Nephron (organoid): Measurements from ENCODE around the gene B3GLCT.

Source experiments
- H3K27ac Mint-ChIP-seq, 3 experiments: 2 replicates each; pipeline ENCODE4 v1.8.0; 2020; ENCODE audit warnings: mixed read lengths in 3 of 3, mild to moderate bottlenecking in 2 of 3, moderate library complexity in 1 of 3
- H3K27me3 Mint-ChIP-seq: 2 replicates; pipeline ENCODE4 v1.8.0; 2021; ENCODE audit warnings: low read depth, mild to moderate bottlenecking, moderate library complexity, mixed read lengths
- H3K36me3 Mint-ChIP-seq: 2 replicates; pipeline ENCODE4 v1.8.0; 2020; ENCODE audit warnings: low read depth, mixed read lengths
- H3K4me1 Mint-ChIP-seq: 2 replicates; pipeline ENCODE4 v1.8.0; 2020; ENCODE audit warnings: mixed read lengths
- H3K4me3 Mint-ChIP-seq, 3 experiments: 2 replicates each; pipeline ENCODE4 v1.8.0; 2020; ENCODE audit warnings: mild to moderate bottlenecking in 3 of 3, mixed read lengths in 3 of 3, moderate library complexity in 2 of 3
- H3K9me3 Mint-ChIP-seq: 2 replicates; pipeline ENCODE4 v1.8.0; 2020; ENCODE audit warnings: mixed read lengths
- TF ChIP-seq, protein P1 (sequence below), 3 experiments: fragments of 200-600 bp; sonication (generic); IDR thresholded peaks; one replicate each; pipeline ENCODE4 v1.5.0; 2021; ENCODE audit warnings: antibody characterized with exemption in 3 of 3; ENCODE audit not compliant: unreplicated experiment in 3 of 3

The B3GLCT gene

DNA sequence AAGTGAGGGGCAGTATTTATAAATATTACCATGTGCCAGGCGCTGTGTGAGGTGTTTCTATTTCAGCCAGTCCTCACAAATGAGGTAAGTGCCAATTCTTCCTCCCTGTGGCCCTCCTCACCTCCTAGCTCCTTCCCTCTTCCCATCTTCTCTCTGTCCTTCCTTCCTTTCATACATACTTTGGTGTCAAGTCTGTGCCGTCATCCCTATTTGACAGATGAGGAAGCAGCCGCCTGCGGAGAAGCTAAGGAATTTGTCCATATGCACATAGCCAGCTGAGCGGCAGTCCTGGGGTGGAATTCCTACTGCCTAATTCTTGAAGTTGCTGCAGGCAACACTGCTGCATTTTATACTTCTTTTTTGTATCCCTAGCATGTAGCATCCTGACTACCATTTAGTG lies 150.8 kb downstream of the B3GLCT start:
- H3K27ac Mint-ChIP-seq = no peak overlapping the region
- TF ChIP-seq, protein P1, sequence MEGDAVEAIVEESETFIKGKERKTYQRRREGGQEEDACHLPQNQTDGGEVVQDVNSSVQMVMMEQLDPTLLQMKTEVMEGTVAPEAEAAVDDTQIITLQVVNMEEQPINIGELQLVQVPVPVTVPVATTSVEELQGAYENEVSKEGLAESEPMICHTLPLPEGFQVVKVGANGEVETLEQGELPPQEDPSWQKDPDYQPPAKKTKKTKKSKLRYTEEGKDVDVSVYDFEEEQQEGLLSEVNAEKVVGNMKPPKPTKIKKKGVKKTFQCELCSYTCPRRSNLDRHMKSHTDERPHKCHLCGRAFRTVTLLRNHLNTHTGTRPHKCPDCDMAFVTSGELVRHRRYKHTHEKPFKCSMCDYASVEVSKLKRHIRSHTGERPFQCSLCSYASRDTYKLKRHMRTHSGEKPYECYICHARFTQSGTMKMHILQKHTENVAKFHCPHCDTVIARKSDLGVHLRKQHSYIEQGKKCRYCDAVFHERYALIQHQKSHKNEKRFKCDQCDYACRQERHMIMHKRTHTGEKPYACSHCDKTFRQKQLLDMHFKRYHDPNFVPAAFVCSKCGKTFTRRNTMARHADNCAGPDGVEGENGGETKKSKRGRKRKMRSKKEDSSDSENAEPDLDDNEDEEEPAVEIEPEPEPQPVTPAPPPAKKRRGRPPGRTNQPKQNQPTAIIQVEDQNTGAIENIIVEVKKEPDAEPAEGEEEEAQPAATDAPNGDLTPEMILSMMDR (IDR thresholded peaks at IDR 0.05; ENCODE audit: unreplicated experiment in 3 of 3) = no peak
- H3K27me3 Mint-ChIP-seq = no peaks in the 10 kb centered on the region
- H3K4me1 Mint-ChIP-seq = no peaks in the 10 kb centered on the region
- peaks cover 5% of the 10 kb centered on the region for H3K36me3 Mint-ChIP-seq
- peaks cover 15% of the 10 kb centered on the region for H3K9me3 Mint-ChIP-seq
- no peak overlapping the region for H3K4me3 Mint-ChIP-seq

- no peak overlapping the region for H3K4me3 Mint-ChIP-seq
- peaks cover 23% of the 10 kb centered on the region for H3K9me3 Mint-ChIP-seq
- H3K36me3 Mint-ChIP-seq = peaks cover 5% of the 10 kb centered on the region
- TF ChIP-seq, protein P1 (IDR thresholded peaks at IDR 0.05; ENCODE audit: unreplicated experiment in 3 of 3) = no peak
- H3K27ac Mint-ChIP-seq = no peak overlapping the region
- no peaks in the 10 kb centered on the region for H3K27me3 Mint-ChIP-seq
- H3K4me1 Mint-ChIP-seq = no peaks in the 10 kb centered on the region
These were observed 151.6 kb downstream of the B3GLCT start for GRCh38 chr13:31351376-31351775.

DNA sequence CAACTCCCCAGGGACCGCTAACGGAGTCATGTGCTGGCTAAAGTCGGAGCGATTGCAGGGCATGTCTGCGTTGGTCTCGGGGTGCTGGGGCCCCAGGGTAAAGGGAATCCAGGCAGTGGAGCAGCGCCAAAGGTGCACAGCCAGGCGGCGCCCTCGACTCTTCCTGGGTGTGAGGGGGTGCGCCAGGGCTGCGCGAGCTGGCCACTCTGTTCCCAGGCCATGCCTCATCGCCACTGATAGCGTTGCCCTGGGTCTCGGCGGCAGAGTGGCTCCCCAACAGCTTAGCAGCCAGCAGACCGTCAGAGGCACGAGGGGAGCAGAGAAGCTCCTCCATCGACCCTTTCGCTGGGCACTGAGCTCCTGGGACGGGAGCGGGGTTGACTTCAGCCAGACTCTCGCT lies 152.7 kb downstream of the B3GLCT start:
- Mint-ChIP-seq H3K4me3 (no peak overlapping the region), H3K27ac (no peak overlapping the region), H3K36me3 (peaks cover 5% of the 10 kb centered on the region), H3K27me3 (no peaks in the 10 kb centered on the region), H3K4me1 (no peaks in the 10 kb centered on the region), H3K9me3 (peaks cover 32% of the 10 kb centered on the region)
- TF ChIP-seq, protein P1 (IDR thresholded peaks at IDR 0.05; ENCODE audit: unreplicated experiment in 3 of 3) = no peak

DNA sequence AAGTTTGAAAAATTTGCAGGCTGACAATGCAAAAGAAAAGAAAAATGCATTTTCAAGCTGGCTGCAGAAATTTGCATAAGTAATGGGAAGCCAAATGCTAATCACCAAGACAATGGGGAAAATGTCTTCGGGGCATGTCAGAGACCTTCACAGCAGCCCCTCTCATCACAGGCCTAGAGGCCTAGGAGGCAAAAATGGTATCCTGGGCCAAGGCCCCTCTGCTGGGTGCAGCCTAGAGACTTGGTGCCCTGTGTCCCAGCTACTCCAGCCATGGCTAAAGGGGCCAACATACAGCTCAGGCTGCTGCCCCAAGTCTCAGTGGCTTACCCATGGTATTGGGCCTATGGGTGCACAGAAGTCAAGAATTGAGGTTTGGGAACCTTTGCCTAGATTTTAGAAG lies 155.2 kb downstream of the B3GLCT start:
- Mint-ChIP-seq H3K4me1 (no peaks in the 10 kb centered on the region), H3K27me3 (no peaks in the 10 kb centered on the region), H3K9me3 (peaks cover 30% of the 10 kb centered on the region), H3K27ac (no peak overlapping the region), H3K4me3 (no peak overlapping the region), H3K36me3 (peaks cover 5% of the 10 kb centered on the region)
- TF ChIP-seq, protein P1 (IDR thresholded peaks at IDR 0.05; ENCODE audit: unreplicated experiment in 3 of 3) = no peak

- TF ChIP-seq, protein P1 (IDR thresholded peaks at IDR 0.05; ENCODE audit: unreplicated experiment in 3 of 3) = no peak
- Mint-ChIP-seq H3K4me1 (no peaks in the 10 kb centered on the region), H3K36me3 (peaks cover 5% of the 10 kb centered on the region), H3K27me3 (no peaks in the 10 kb centered on the region), H3K27ac (no peak overlapping the region), H3K9me3 (peaks cover 29% of the 10 kb centered on the region), H3K4me3 (no peak overlapping the region)
These were observed 157.2 kb downstream of the B3GLCT start for GRCh38 chr13:31356991-31357390.

GRCh38 chr13:31357581-31357980 lies 157.8 kb downstream of the B3GLCT start:
- Mint-ChIP-seq H3K4me1 (no peaks in the 10 kb centered on the region), H3K36me3 (peaks cover 5% of the 10 kb centered on the region), H3K9me3 (peaks cover 31% of the 10 kb centered on the region), H3K27ac (no peak overlapping the region), H3K4me3 (no peak overlapping the region), H3K27me3 (no peaks in the 10 kb centered on the region)
- TF ChIP-seq, protein P1 (IDR thresholded peaks at IDR 0.05; ENCODE audit: unreplicated experiment in 3 of 3) = no peak
